Measurements from ENCODE around the gene GALNS. TPM values are rescaled to one million over a fixed set of nuclear protein-coding genes. Genes with fewer than 3 reads are reported as not detected.
A peak's percentile ranks its signal among the peaks of the same experiment; 100 is the strongest.

The GALNS gene
- total and polyA plus RNA-seq, 2 of the 4 experiments (the other 2 are of a cell fraction): 7.2 to 32.5 TPM

DNA sequence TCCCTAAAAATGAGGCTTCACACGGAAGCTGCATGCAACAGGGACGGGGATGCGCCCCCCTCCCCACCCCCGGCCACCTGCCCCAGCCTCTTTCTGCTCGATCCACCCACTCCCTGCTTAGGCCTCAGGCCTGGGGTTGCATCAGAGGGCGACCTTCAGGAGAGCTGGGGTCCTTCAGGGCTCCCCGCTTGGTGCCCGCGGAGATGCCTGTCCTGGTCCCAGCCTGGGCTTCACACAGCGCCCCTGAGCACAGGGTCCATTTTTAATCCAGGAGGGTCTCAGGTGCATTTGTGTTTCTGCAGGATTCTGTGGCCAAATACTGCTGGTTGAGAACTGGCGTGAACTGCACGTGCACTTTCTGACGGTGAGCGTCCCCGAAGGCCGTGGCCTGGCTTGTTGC lies 37.6 kb downstream of the GALNS start:
- no peak for ATAC-seq (ENCODE audit: low read depth)
- H3K27me3 ChIP-seq (ENCODE audit: control insufficient read depth, insufficient read depth, low read length): no peaks in the 10 kb centered on the region
- H3K14ac ChIP-seq (replicated peaks; ENCODE audit: low read depth, low read length): no peak overlapping the region
- H3K56ac ChIP-seq (ENCODE audit: extremely low read depth, insufficient read depth, low read length): no peak overlapping the region
- ChIA-PET CTCF (no interaction called here), POLR2A (ENCODE audit: unreplicated experiment) (no interaction called here)
- H4K5ac ChIP-seq (ENCODE audit: low read depth, low read length): no peak overlapping the region
- H3K4ac ChIP-seq (ENCODE audit: low read depth, low read length): peak overlapping the region; percentile 54; the same call in 1 of the 2 replicates
- H3K4me2 ChIP-seq (ENCODE audit: low read depth, low read length): no peak overlapping the region
- H3K36me3 ChIP-seq (ENCODE audit: control insufficient read depth, insufficient read depth, low read length): peaks cover 12% of the 10 kb centered on the region; the same call in 1 of the 2 replicates
- H3K27ac ChIP-seq (ENCODE audit: insufficient read depth, low read length): no peak overlapping the region
- no peak overlapping the region for H3K9ac ChIP-seq (ENCODE audit: low read depth, low read length)
- H2BK5ac ChIP-seq (ENCODE audit: low read depth, low read length, poor library complexity, severe bottlenecking): no peak overlapping the region
- H3K9me3 ChIP-seq (ENCODE audit: control insufficient read depth, insufficient read depth, low read length): no peaks in the 10 kb centered on the region
- no peak overlapping the region for H2AFZ ChIP-seq (replicated peaks; ENCODE audit: low read length, poor library complexity)
- intact Hi-C loops (cut with micrococcal nuclease) (no loop called here), dilution Hi-C loops (cut with HindIII; ENCODE audit: low sequenced_read_pairs, unreplicated experiment) (no loop called here), in situ Hi-C loops (cut with MboI; ENCODE audit: low sequenced_read_pairs) (no loop called here)
- BruUV-seq (replicated peaks): no TSS peak
- no peak overlapping the region for H2BK20ac ChIP-seq (ENCODE audit: low read depth, low read length)
- peaks cover 5% of the 10 kb centered on the region for H3K9me1 ChIP-seq (ENCODE audit: insufficient read depth, low read length)
- H3K79me1 ChIP-seq (ENCODE audit: low read depth in 1 of 2, low read length in 2 of 2): no peaks in the 10 kb centered on the region
- peaks cover 12% of the 10 kb centered on the region for H3K4me1 ChIP-seq (ENCODE audit: control insufficient read depth, insufficient read depth, low read length)
- TF ChIP-seq NFE2L2 (IDR thresholded peaks at IDR 0.05; ENCODE audit: low read depth, low read length): no peak
- TF ChIP-seq CEBPB (IDR thresholded peaks at IDR 0.05; ENCODE audit: low read depth, low read length): no peak
- no peak for TF ChIP-seq RCOR1 (IDR thresholded peaks at IDR 0.05; ENCODE audit: insufficient replicate concordance, low read length)
- no peak for DNase-seq
- no peak overlapping the region for H2AK9ac ChIP-seq (replicated peaks; ENCODE audit: low read depth, low read length, poor library complexity)
- 100% methylated on average over 3 of the region's 16 CpGs; no CpG with 5 or more reads in 1 of the 2 experiments for WGBS, 2 experiments (ENCODE audit: extremely low coverage in 2 of 2, insufficient read length in 1 of 2)
- no peak overlapping the region for H2BK15ac ChIP-seq (ENCODE audit: low read depth, low read length)
- H3K4me3 ChIP-seq (ENCODE audit: insufficient read depth, low read depth, low read length): no peak overlapping the region
- no peaks in the 10 kb centered on the region for H4K20me1 ChIP-seq (ENCODE audit: insufficient read depth, low read length)
- no peak overlapping the region for H2BK120ac ChIP-seq (ENCODE audit: low read depth, low read length)
- H4K8ac ChIP-seq (ENCODE audit: low read depth in 2 of 2, low read length in 2 of 2): no peak overlapping the region; a peak in 1 of 4 replicates
- no peak overlapping the region for H2AK5ac ChIP-seq (ENCODE audit: low read depth, low read length)
- no peak overlapping the region for H3K23ac ChIP-seq (ENCODE audit: low read depth, low read length)
- H4K91ac ChIP-seq (ENCODE audit: insufficient read depth, low read depth, low read length): no peak overlapping the region
- no peak overlapping the region for H3K18ac ChIP-seq (ENCODE audit: low read depth, low read length)

Measured in IMR-90 (cell line).